ENCODE results near the gene KIR2DL1.
"Not testable (repeated sequence)": the region's sequence is repeated elsewhere in the genome, so short reads cannot be mapped to it uniquely, and the experiment has no call there.

KIR2DL1 gene

DNA sequence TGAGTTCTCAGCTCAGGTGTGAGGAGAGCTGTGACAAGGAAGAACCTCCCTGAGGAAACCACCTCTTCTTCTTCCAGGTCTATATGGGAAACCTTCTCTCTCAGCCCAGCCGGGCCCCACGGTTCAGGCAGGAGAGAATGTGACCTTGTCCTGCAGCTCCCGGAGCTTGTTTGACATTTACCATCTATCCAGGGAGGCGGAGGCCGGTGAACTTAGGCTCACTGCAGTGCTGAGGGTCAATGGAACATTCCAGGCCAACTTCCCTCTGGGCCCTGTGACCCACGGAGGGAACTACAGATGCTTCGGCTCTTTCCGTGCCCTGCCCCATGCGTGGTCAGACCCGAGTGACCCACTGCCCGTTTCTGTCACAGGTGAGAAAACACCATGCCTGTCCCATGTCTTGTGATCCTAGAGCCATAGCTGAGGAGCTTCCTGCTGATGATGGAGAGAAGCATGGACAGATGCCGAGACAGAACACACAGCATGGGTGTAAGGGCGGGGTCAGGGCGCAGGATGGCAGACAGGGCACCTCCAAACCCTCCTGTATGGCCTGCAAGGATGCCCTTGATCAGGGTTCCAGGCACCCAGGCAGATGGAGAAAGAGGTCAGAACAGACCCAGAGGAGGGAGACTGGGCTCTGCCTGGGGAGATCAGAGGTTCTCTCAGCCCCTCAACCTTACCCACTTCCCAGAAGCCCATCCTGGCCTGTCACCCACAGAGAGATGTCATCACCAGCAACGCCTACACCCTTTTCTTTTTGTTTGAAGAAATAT is 40.0 kb upstream of the KIR2DL1 start:
- TF ChIP-seq TAF1 (IDR thresholded peaks at IDR 0.05; ENCODE audit: borderline replicate concordance, insufficient read depth, low read length) = no peak
- no peak for TF ChIP-seq FOXP2 (optimal IDR thresholded peaks at IDR 0.05; ENCODE audit: borderline replicate concordance, extremely low read depth, extremely low read length, insufficient read depth)
- no peak for TF ChIP-seq POLR2AphosphoS5 (IDR thresholded peaks at IDR 0.05; ENCODE audit: low read depth, low read length)
- TF ChIP-seq, protein P1, sequence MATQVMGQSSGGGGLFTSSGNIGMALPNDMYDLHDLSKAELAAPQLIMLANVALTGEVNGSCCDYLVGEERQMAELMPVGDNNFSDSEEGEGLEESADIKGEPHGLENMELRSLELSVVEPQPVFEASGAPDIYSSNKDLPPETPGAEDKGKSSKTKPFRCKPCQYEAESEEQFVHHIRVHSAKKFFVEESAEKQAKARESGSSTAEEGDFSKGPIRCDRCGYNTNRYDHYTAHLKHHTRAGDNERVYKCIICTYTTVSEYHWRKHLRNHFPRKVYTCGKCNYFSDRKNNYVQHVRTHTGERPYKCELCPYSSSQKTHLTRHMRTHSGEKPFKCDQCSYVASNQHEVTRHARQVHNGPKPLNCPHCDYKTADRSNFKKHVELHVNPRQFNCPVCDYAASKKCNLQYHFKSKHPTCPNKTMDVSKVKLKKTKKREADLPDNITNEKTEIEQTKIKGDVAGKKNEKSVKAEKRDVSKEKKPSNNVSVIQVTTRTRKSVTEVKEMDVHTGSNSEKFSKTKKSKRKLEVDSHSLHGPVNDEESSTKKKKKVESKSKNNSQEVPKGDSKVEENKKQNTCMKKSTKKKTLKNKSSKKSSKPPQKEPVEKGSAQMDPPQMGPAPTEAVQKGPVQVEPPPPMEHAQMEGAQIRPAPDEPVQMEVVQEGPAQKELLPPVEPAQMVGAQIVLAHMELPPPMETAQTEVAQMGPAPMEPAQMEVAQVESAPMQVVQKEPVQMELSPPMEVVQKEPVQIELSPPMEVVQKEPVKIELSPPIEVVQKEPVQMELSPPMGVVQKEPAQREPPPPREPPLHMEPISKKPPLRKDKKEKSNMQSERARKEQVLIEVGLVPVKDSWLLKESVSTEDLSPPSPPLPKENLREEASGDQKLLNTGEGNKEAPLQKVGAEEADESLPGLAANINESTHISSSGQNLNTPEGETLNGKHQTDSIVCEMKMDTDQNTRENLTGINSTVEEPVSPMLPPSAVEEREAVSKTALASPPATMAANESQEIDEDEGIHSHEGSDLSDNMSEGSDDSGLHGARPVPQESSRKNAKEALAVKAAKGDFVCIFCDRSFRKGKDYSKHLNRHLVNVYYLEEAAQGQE (IDR thresholded peaks at IDR 0.05; ENCODE audit: insufficient read depth in 1 of 2, low read depth in 2 of 2, low read length in 2 of 2) = no peak
- TF ChIP-seq SIN3A (IDR thresholded peaks at IDR 0.05; ENCODE audit: borderline replicate concordance, insufficient read depth, low read length) = no peak

DNA sequence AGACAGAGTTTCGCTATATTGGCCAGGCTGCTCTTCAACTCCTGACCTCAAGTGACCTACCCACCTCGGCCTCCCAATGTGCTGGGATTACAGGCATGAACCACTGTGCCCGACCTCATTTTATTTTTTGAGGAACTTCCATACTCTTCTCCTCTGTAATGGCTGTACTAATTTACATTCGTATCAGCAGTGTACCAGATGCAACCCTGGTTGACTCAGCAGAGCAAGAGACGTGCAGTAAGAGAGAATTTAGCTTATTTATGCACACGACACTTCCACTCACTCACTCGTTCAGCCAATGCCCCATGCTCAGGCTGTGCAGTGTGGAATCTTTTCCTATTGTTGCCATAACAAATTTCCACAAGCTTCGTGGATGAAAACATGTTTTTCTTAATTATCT is 38.4 kb upstream of the KIR2DL1 start:
- TF ChIP-seq SIN3A (IDR thresholded peaks at IDR 0.05; ENCODE audit: borderline replicate concordance, insufficient read depth, low read length) = no peak
- TF ChIP-seq TAF1 (IDR thresholded peaks at IDR 0.05; ENCODE audit: borderline replicate concordance, insufficient read depth, low read length) = no peak
- TF ChIP-seq, protein P1 (IDR thresholded peaks at IDR 0.05; ENCODE audit: insufficient read depth in 1 of 2, low read depth in 2 of 2, low read length in 2 of 2) = no peak
- TF ChIP-seq POLR2AphosphoS5 (IDR thresholded peaks at IDR 0.05; ENCODE audit: low read depth, low read length) = no peak
- TF ChIP-seq FOXP2 (optimal IDR thresholded peaks at IDR 0.05; ENCODE audit: borderline replicate concordance, extremely low read depth, extremely low read length, insufficient read depth) = no peak

DNA sequence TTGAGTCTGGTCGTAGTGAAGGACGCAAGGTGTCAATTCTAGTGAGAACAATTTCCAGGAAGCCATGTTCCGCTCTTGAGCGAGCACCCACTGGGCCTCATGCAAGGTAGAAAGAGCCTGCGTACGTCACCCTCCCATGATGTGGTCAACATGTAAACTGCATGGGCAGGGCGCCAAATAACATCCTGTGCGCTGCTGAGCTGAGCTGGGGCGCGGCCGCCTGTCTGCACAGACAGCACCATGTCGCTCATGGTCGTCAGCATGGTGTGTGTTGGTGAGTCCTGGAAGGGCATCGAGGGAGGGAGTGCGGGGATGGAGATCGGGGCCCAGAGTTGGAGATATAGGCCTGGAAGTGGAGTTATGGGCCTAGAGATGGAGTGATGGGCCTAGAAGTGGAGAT is 31.3 kb upstream of the KIR2DL1 start, which contains the start of gene KIR2DL3:
TSS of gene KIR2DL3 (plus strand) at position 208 of the 400 bp plus-strand sequence. CDS start at position 241, 33 bp downstream.
- TF ChIP-seq, protein P1 (IDR thresholded peaks at IDR 0.05; ENCODE audit: insufficient read depth in 1 of 2, low read depth in 2 of 2, low read length in 2 of 2) = not testable (repeated sequence)
- TF ChIP-seq POLR2AphosphoS5 (IDR thresholded peaks at IDR 0.05; ENCODE audit: low read depth, low read length); TAF1 (IDR thresholded peaks at IDR 0.05; ENCODE audit: borderline replicate concordance, insufficient read depth, low read length): not testable (repeated sequence)

DNA sequence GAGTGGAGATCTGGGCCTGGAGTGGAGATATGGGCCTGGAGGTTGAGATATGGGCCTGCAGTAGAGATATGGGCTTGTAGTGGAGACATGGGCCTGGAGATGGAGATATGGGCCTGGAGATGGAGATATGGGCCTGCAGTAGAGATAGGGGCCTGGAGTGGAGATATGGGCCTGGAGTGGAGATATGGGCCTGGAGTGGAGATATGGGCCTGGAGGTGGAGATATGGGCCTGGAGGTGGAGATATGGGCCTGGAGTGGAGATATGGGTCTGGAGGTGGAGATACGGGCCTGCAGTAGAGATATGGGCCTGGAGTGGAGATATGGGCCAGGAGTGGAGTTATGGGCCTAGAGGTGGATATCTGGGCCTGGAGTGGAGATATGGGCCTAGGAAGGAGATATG is 30.9 kb upstream of the KIR2DL1 start:
- no peak for TF ChIP-seq FOXP2 (optimal IDR thresholded peaks at IDR 0.05; ENCODE audit: borderline replicate concordance, extremely low read depth, extremely low read length, insufficient read depth)

DNA sequence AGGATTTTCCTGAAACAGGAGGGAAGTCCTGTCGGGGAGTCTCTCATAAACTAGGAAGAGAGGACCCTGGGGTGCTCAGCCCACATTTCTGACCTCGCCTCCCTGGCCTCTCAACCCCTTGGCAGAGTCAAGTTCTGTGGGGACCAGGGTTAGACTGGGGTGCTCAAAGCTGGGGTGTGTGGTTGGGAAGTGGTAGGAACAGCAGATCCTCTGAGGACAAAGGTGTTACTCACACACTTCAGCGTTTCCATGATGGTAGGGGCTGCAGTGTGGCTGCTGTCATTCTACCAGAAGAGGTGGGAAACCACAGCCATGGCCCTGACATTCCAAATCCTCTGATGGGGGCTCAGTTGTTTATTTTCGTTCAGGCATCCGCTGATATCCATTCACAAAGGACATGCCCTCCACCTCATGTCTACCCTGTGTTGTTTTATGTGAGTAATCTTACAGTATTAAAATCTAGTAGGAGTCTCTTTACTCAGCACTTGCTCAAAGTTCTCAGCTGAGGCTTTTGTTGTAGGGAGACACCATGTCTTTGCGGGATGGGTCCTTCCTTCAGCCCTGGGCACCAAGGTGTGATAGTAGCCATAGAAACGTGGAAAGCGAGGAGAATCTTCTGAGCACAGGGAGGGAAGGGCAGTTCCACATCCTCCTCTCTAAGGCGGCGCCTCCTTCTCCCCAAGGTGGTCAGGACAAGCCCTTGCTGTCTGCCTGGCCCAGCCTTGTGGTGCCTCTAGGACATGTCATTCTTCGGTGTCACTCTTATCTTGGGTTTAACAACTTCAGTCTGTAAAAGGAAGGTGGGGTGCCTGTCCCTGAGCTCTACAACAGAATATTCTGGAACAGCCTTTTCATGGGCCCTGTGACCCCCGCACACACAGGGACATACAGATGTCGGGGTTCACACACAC is 29.8 kb upstream of the KIR2DL1 start:
- TF ChIP-seq FOXP2 (optimal IDR thresholded peaks at IDR 0.05; ENCODE audit: borderline replicate concordance, extremely low read depth, extremely low read length, insufficient read depth) (no peak), POLR2AphosphoS5 (IDR thresholded peaks at IDR 0.05; ENCODE audit: low read depth, low read length) (no peak), SIN3A (IDR thresholded peaks at IDR 0.05; ENCODE audit: borderline replicate concordance, insufficient read depth, low read length) (no peak), TAF1 (IDR thresholded peaks at IDR 0.05; ENCODE audit: borderline replicate concordance, insufficient read depth, low read length) (no peak)
- TF ChIP-seq, protein P1 (IDR thresholded peaks at IDR 0.05; ENCODE audit: insufficient read depth in 1 of 2, low read depth in 2 of 2, low read length in 2 of 2) = no peak

Data from PFSK-1 (cell line).